Endodermal cell (in vitro differentiated cells): ENCODE results near the gene ITSN1. TPM values are rescaled to one million over a fixed set of nuclear protein-coding genes. Genes with fewer than 3 reads are reported as not detected.

ENCODE experiments used
- DNase-seq: peaks from one replicate; pipeline ENCODE4 v3.0.0-alpha.2; 2017
- H3K27ac ChIP-seq: 2 replicates; pipeline ENCODE4 v1.5.1; 2013; ENCODE audit warnings: mild to moderate bottlenecking, low read depth, low read length, moderate library complexity
- H3K27me3 ChIP-seq: 2 replicates; pipeline ENCODE4 v1.6.1; 2013; ENCODE audit warnings: mild to moderate bottlenecking, low read length, moderate library complexity; ENCODE audit not compliant: insufficient read depth, control insufficient read depth, poor library complexity, severe bottlenecking
- H3K36me3 ChIP-seq: 2 replicates; pipeline ENCODE4 v1.7.0; 2013; ENCODE audit warnings: mild to moderate bottlenecking, low read length, moderate library complexity; ENCODE audit not compliant: control insufficient read depth, insufficient read depth
- H3K4me1 ChIP-seq: one replicate; pipeline ENCODE4 v1.7.0; 2013; ENCODE audit warnings: low read length; ENCODE audit not compliant: control insufficient read depth, insufficient read depth
- H3K4me3 ChIP-seq: 2 replicates; pipeline ENCODE4 v1.5.1; 2013; ENCODE audit warnings: mild to moderate bottlenecking, low read length, moderate library complexity
- H3K9ac ChIP-seq: 2 replicates; pipeline ENCODE4 v1.6.1; 2013; ENCODE audit warnings: mild to moderate bottlenecking, low read length, moderate library complexity; ENCODE audit not compliant: poor library complexity, severe bottlenecking; ENCODE audit errors: extremely low read depth
- H3K9me3 ChIP-seq: 2 replicates; pipeline ENCODE4 v1.6.1; 2013; ENCODE audit warnings: mild to moderate bottlenecking, low read length, moderate library complexity; ENCODE audit not compliant: control insufficient read depth
- H3K27ac Mint-ChIP-seq: 2 replicates; pipeline ENCODE4 v1.8.0; 2020; ENCODE audit warnings: mixed read lengths
- H3K27me3 Mint-ChIP-seq: 2 replicates; pipeline ENCODE4 v1.8.0; 2021; ENCODE audit warnings: mild to moderate bottlenecking, mixed read lengths; ENCODE audit not compliant: insufficient read depth
- H3K36me3 Mint-ChIP-seq: 2 replicates; pipeline ENCODE4 v1.8.0; 2020; ENCODE audit warnings: low read depth, mixed read lengths
- H3K4me1 Mint-ChIP-seq: 2 replicates; pipeline ENCODE4 v1.8.0; 2020; ENCODE audit warnings: mixed read lengths
- H3K4me3 Mint-ChIP-seq: 2 replicates; pipeline ENCODE4 v1.8.0; 2020; ENCODE audit warnings: mild to moderate bottlenecking, moderate library complexity, mixed read lengths
- H3K9me3 Mint-ChIP-seq: 2 replicates; pipeline ENCODE4 v1.8.0; 2020; ENCODE audit warnings: mild to moderate bottlenecking, mixed read lengths
- WGBS, 2 experiments: methylation state at CpG; one replicate each; pipeline versions ENCODE4 v1.1.5 to v1.1.7; 2013; ENCODE audit warnings: missing lambda C conversion rate in 2 of 2, mixed read lengths in 1 of 2; ENCODE audit not compliant: insufficient coverage in 1 of 2, insufficient read length in 1 of 2; 5-methylcytosine and 5-hydroxymethylcytosine counted together
- total RNA-seq, 2 donors: library from RNA; stranded (reverse); fragmentation: NEBNext Ultra II Directional in 1 of 2; extraction: Animal tissue kit (Norgen Biotek cat#: 25700) in 1 of 2; gene quantifications; 2 replicates in 1 of 2; 3 replicates in 1 of 2; pipeline ENCODE4 v1.2.1, GENCODE V29; 2021
- TF ChIP-seq, protein P1 (sequence below): fragments of 200-600 bp; sonication (generic); conservative IDR thresholded peaks from 2 replicates; pipeline ENCODE4 v1.5.0; 2021; ENCODE audit warnings: antibody characterized with exemption, mild to moderate bottlenecking

ITSN1 gene
- total RNA-seq, 2 donors from 2014 or later, result 89.6 to 104 TPM

DNA sequence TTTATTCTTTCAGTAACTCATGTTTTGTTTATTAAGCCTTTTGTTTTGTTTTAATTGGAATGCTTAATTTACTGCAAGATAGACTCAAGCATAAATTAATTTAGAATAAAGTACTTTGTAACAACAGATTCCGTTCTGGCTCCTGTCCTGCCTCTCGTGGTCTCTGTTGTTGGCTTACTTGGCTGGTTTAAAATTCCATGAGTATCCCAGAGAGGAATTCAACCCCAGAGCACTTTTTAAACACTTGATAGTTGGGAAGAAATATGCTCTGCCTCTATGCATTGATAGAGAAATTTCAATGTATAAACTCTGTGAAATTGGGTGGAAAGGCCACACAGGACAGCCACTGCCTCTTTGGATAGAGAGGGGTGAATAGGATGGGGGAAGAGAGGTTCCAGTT, 183.6 kb downstream of the ITSN1 start:
- H3K27me3 Mint-ChIP-seq, result no peaks in the 10 kb centered on the region
- Histone ChIP-seq H3K4me1 (no peaks in the 10 kb centered on the region), H3K27ac (no peak overlapping the region), H3K9ac (no peak overlapping the region), H3K4me3 (no peak overlapping the region), H3K36me3 (peaks cover 82% of the 10 kb centered on the region), H3K9me3 (no peaks in the 10 kb centered on the region), H3K27me3 (no peaks in the 10 kb centered on the region)
- H3K4me3 Mint-ChIP-seq, result no peak overlapping the region
- no peaks in the 10 kb centered on the region for H3K9me3 Mint-ChIP-seq
- WGBS, 2 experiments, result 86 to 100% methylated on average over 2 of the region's 2 CpGs
- H3K27ac Mint-ChIP-seq, result no peak overlapping the region
- no peak for DNase-seq
- H3K4me1 Mint-ChIP-seq, result peaks cover 30% of the 10 kb centered on the region
- TF ChIP-seq, protein P1, sequence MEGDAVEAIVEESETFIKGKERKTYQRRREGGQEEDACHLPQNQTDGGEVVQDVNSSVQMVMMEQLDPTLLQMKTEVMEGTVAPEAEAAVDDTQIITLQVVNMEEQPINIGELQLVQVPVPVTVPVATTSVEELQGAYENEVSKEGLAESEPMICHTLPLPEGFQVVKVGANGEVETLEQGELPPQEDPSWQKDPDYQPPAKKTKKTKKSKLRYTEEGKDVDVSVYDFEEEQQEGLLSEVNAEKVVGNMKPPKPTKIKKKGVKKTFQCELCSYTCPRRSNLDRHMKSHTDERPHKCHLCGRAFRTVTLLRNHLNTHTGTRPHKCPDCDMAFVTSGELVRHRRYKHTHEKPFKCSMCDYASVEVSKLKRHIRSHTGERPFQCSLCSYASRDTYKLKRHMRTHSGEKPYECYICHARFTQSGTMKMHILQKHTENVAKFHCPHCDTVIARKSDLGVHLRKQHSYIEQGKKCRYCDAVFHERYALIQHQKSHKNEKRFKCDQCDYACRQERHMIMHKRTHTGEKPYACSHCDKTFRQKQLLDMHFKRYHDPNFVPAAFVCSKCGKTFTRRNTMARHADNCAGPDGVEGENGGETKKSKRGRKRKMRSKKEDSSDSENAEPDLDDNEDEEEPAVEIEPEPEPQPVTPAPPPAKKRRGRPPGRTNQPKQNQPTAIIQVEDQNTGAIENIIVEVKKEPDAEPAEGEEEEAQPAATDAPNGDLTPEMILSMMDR, result no peak
- H3K36me3 Mint-ChIP-seq, result peaks cover 54% of the 10 kb centered on the region

- H3K9me3 Mint-ChIP-seq, result no peaks in the 10 kb centered on the region
- H3K27me3 Mint-ChIP-seq, result no peaks in the 10 kb centered on the region
- H3K9ac ChIP-seq, result no peak overlapping the region
- H3K27me3 ChIP-seq, result no peaks in the 10 kb centered on the region
- H3K36me3 Mint-ChIP-seq, result peaks cover 69% of the 10 kb centered on the region
- no peak overlapping the region for H3K4me3 ChIP-seq
- WGBS, 2 experiments, result 91 to 100% methylated on average over 3 to 4 of the region's 4 CpGs
- no peaks in the 10 kb centered on the region for H3K4me1 ChIP-seq
- H3K27ac ChIP-seq, result no peak overlapping the region
- peaks cover 84% of the 10 kb centered on the region for H3K36me3 ChIP-seq
- H3K27ac Mint-ChIP-seq, result no peak overlapping the region
- H3K4me3 Mint-ChIP-seq, result no peak overlapping the region
- DNase-seq, result no peak
- peaks cover 15% of the 10 kb centered on the region for H3K4me1 Mint-ChIP-seq
- TF ChIP-seq, protein P1, result no peak
- H3K9me3 ChIP-seq, result no peaks in the 10 kb centered on the region
Observed at GRCh38 chr21:33828083-33828482, 185.8 kb downstream of the ITSN1 start.

GRCh38 chr21:33828577-33828976, 186.3 kb downstream of the ITSN1 start:
- Mint-ChIP-seq H3K4me1 (peaks cover 11% of the 10 kb centered on the region), H3K9me3 (no peaks in the 10 kb centered on the region), H3K4me3 (no peak overlapping the region), H3K27me3 (no peaks in the 10 kb centered on the region), H3K36me3 (peaks cover 70% of the 10 kb centered on the region), H3K27ac (no peak overlapping the region)
- Histone ChIP-seq H3K9me3 (no peaks in the 10 kb centered on the region), H3K27me3 (no peaks in the 10 kb centered on the region), H3K36me3 (peaks cover 83% of the 10 kb centered on the region), H3K4me1 (no peaks in the 10 kb centered on the region), H3K9ac (no peak overlapping the region), H3K4me3 (no peak overlapping the region), H3K27ac (no peak overlapping the region)
- WGBS, 2 experiments, result 95 to 100% methylated on average over 2 to 4 of the region's 4 CpGs
- TF ChIP-seq, protein P1, result no peak
- DNase-seq, result no peak
